Fibroblast of skin of scalp (primary cell): ENCODE results near the gene SAP130. TPM values are rescaled to one million over a fixed set of nuclear protein-coding genes. Genes with fewer than 3 reads are reported as not detected.

Source experiments
- DNase-seq: peaks from one replicate; pipeline ENCODE4 v3.0.0-alpha.2; 2013
- polyA plus RNA-seq, 2 experiments: library from polyadenylated mRNA; unstranded; fragments of 120-200 nt; gene quantifications; one replicate each; pipeline ENCODE4 v1.2.1, GENCODE V29; 2013; ENCODE audit not compliant: insufficient read length in 2 of 2

The SAP130 gene
- polyA plus RNA-seq (2013, experiment 1 of 2; ENCODE audit: insufficient read length), result 15.0 TPM
- 16.1 TPM for polyA plus RNA-seq (2013, experiment 2 of 2; ENCODE audit: insufficient read length)

- DNase-seq, result peak; percentile 95
Observed at GRCh38 chr2:128027801-128028667, at the start of gene SAP130. SAP130 (minus strand) TSS chr2:128028059; CDS start chr2:128026292, 1,767 bp downstream.

GRCh38 chr2:128076461-128077106, 48.7 kb upstream of the SAP130 start:
- no peak for DNase-seq

GRCh38 chr2:128073278-128073677, 45.4 kb upstream of the SAP130 start:
- DNase-seq, result no peak

GRCh38 chr2:128069769-128070168, 41.9 kb upstream of the SAP130 start:
- no peak for DNase-seq

GRCh38 chr2:128064353-128064752, 36.5 kb upstream of the SAP130 start:
- DNase-seq, result no peak

- no peak for DNase-seq
Observed at GRCh38 chr2:128062571-128062970, 34.7 kb upstream of the SAP130 start.

- DNase-seq, result no peak
Observed at GRCh38 chr2:128058114-128058513, 30.3 kb upstream of the SAP130 start.

- no peak for DNase-seq
Observed at GRCh38 chr2:128057334-128057733, 29.5 kb upstream of the SAP130 start.

- no peak for DNase-seq
Observed at GRCh38 chr2:128054104-128054885, 26.4 kb upstream of the SAP130 start.

GRCh38 chr2:128053331-128053730, 25.5 kb upstream of the SAP130 start:
- DNase-seq, result no peak

GRCh38 chr2:128043041-128043440, 15.2 kb upstream of the SAP130 start:
- no peak for DNase-seq

GRCh38 chr2:128041561-128041960, 13.7 kb upstream of the SAP130 start:
- no peak for DNase-seq

- no peak for DNase-seq
Observed at GRCh38 chr2:128040166-128040771, 12.4 kb upstream of the SAP130 start.

GRCh38 chr2:128039535-128039934, 11.7 kb upstream of the SAP130 start:
- no peak for DNase-seq

- no peak for DNase-seq
Observed at GRCh38 chr2:128038411-128038810, 10.6 kb upstream of the SAP130 start.

GRCh38 chr2:128037649-128038048, 9.8 kb upstream of the SAP130 start:
- no peak for DNase-seq

GRCh38 chr2:128036748-128037607, 9.1 kb upstream of the SAP130 start:
- DNase-seq, result no peak

GRCh38 chr2:128032092-128032491, 4.2 kb upstream of the SAP130 start:
- DNase-seq, result no peak

- DNase-seq, result no peak
Observed at GRCh38 chr2:128028668-128029054, 802 bp upstream of the SAP130 start.

GRCh38 chr2:128027278-128027800, 520 bp downstream of the SAP130 start:
- DNase-seq, result peak; percentile 99
